NCI-H2107 (cell line): ENCODE measurements around the gene TRIP13.
"Not testable (repeated sequence)": the region's sequence is repeated elsewhere in the genome, so short reads cannot be mapped to it uniquely, and the experiment has no call there.

Experiments used
- DNase-seq: peaks from one replicate; lab custom pipeline; 2025; lab: John Stamatoyannopoulos, UW

The TRIP13 gene

GRCh38 chr5:891837-892393 is 769 bp upstream of the TRIP13 start:
- no peak for DNase-seq

GRCh38 chr5:893137-893506 is 438 bp downstream of the TRIP13 start:
- DNase-seq = no peak

- DNase-seq = no peak
Observed at GRCh38 chr5:893711-894110, 1.0 kb downstream of the TRIP13 start.

- no peak for DNase-seq
Observed at GRCh38 chr5:900781-901180, 8.1 kb downstream of the TRIP13 start.

- peak; percentile 21 for DNase-seq
Observed at GRCh38 chr5:902129-902916, 9.6 kb downstream of the TRIP13 start.

GRCh38 chr5:903756-904096 is 11.0 kb downstream of the TRIP13 start:
- DNase-seq = no peak

- DNase-seq = no peak
Observed at GRCh38 chr5:905139-905642, 12.5 kb downstream of the TRIP13 start.

GRCh38 chr5:907366-907910 is 14.8 kb downstream of the TRIP13 start:
- DNase-seq = no peak

GRCh38 chr5:908172-908571 is 15.5 kb downstream of the TRIP13 start:
- DNase-seq = no peak

GRCh38 chr5:909086-909485 is 16.4 kb downstream of the TRIP13 start:
- no peak for DNase-seq

- no peak for DNase-seq
Observed at GRCh38 chr5:909994-910768, 17.5 kb downstream of the TRIP13 start.

GRCh38 chr5:910769-911160 is 18.1 kb downstream of the TRIP13 start:
- DNase-seq = no peak

- DNase-seq = no peak
Observed at GRCh38 chr5:911601-912000, 18.9 kb downstream of the TRIP13 start.

GRCh38 chr5:912280-913091 is 19.8 kb downstream of the TRIP13 start:
- DNase-seq = no peak

- no peak for DNase-seq
Observed at GRCh38 chr5:914174-914573, 21.5 kb downstream of the TRIP13 start.

- no peak for DNase-seq
Observed at GRCh38 chr5:914612-915011, 21.9 kb downstream of the TRIP13 start.

- DNase-seq = not testable (repeated sequence)
Observed at GRCh38 chr5:915346-915745, 22.7 kb downstream of the TRIP13 start.

- no peak for DNase-seq
Observed at GRCh38 chr5:915946-916345, 23.3 kb downstream of the TRIP13 start.

GRCh38 chr5:916441-917293 is 24.0 kb downstream of the TRIP13 start:
- no peak for DNase-seq

- not testable (repeated sequence) for DNase-seq
Observed at GRCh38 chr5:918717-919116, 26.0 kb downstream of the TRIP13 start.
